C4-2B (cell line): ENCODE data around the gene NOXA1.
"Not testable (repeated sequence)": the region's sequence is repeated elsewhere in the genome, so short reads cannot be mapped to it uniquely, and the experiment has no call there.

Experiments used
- H3K27ac ChIP-seq: fragments of 450-650 bp; 2 replicates; pipeline ENCODE4 v1.5.1; 2017
- CTCF ChIP-seq: fragments of 450-650 bp; conservative IDR thresholded peaks from 2 replicates; pipeline ENCODE4 v1.5.1; 2017; ENCODE audit warnings: mild to moderate bottlenecking
- ZFX ChIP-seq: fragments of 450-650 bp; IDR thresholded peaks from 2 replicates; pipeline ENCODE4 v1.6.1; 2017

Gene NOXA1

GRCh38 chr9:137449931-137450538, 26.8 kb downstream of the NOXA1 start:
- TF ChIP-seq CTCF: no peak
- TF ChIP-seq ZFX: no peak
- H3K27ac ChIP-seq: no peak overlapping the region

GRCh38 chr9:137450539-137451222, 27.5 kb downstream of the NOXA1 start:
- H3K27ac ChIP-seq: not testable (repeated sequence)

GRCh38 chr9:137451264-137452005, 28.2 kb downstream of the NOXA1 start:
- H3K27ac ChIP-seq: not testable (repeated sequence)

- TF ChIP-seq CTCF: no peak
- no peak for TF ChIP-seq ZFX
- H3K27ac ChIP-seq: no peak overlapping the region
Observed at GRCh38 chr9:137452006-137452760, 29.0 kb downstream of the NOXA1 start.

GRCh38 chr9:137452761-137453642, 29.8 kb downstream of the NOXA1 start:
- TF ChIP-seq CTCF (no peak), ZFX (no peak)
- H3K27ac ChIP-seq: peak overlapping the region; percentile 18; the same call in 1 of the 2 replicates

GRCh38 chr9:137453643-137454081, 30.5 kb downstream of the NOXA1 start:
- no peak for TF ChIP-seq CTCF
- TF ChIP-seq ZFX: no peak
- peak overlapping the region; percentile 18; the same call in 1 of the 2 replicates for H3K27ac ChIP-seq

GRCh38 chr9:137454145-137454596, 31.0 kb downstream of the NOXA1 start:
- TF ChIP-seq CTCF (no peak), ZFX (no peak)
- H3K27ac ChIP-seq: peak overlapping the region; percentile 18
